SW480 (cell line): ENCODE results near the gene HARS2.
A peak's percentile ranks its signal among the peaks of the same experiment; 100 is the strongest.
"Not testable (repeated sequence)": the region's sequence is repeated elsewhere in the genome, so short reads cannot be mapped to it uniquely, and the experiment has no call there.

Source experiments
- DNase-seq: peaks from one replicate; pipeline ENCODE4 v3.0.0-alpha.2; 2016; ENCODE audit warnings: low spot score

Gene HARS2

GRCh38 chr5:140700177-140701144 lies 9.2 kb downstream of the HARS2 start, which contains the start of gene ZMAT2:
Gene ZMAT2, plus strand, starts transcription at chr5:140700447. Its CDS starts 14 bp downstream, at chr5:140700461.
- DNase-seq: peak; percentile 99

GRCh38 chr5:140707812-140708211 lies 16.6 kb downstream of the HARS2 start:
- no peak for DNase-seq

- not testable (repeated sequence) for DNase-seq
These were observed 17.5 kb downstream of the HARS2 start for GRCh38 chr5:140708787-140709186.

- DNase-seq: peak; percentile 100
These were observed 19.8 kb downstream of the HARS2 start for GRCh38 chr5:140710899-140711552.

- DNase-seq: no peak
These were observed 20.5 kb downstream of the HARS2 start for GRCh38 chr5:140711794-140712193.

GRCh38 chr5:140713562-140714094 lies 22.4 kb downstream of the HARS2 start:
- no peak for DNase-seq

GRCh38 chr5:140716238-140716637 lies 25.0 kb downstream of the HARS2 start:
- not testable (repeated sequence) for DNase-seq

- no peak for DNase-seq
These were observed 27.0 kb downstream of the HARS2 start for GRCh38 chr5:140718266-140718592.

- not testable (repeated sequence) for DNase-seq
These were observed 29.5 kb downstream of the HARS2 start for GRCh38 chr5:140720738-140721137.

GRCh38 chr5:140721395-140721794 lies 30.1 kb downstream of the HARS2 start:
- not testable (repeated sequence) for DNase-seq

GRCh38 chr5:140725799-140726471 lies 34.7 kb downstream of the HARS2 start:
- DNase-seq: peak; percentile 70

- no peak for DNase-seq
These were observed 41.8 kb downstream of the HARS2 start for GRCh38 chr5:140733098-140733497.

GRCh38 chr5:140734354-140734753 lies 43.1 kb downstream of the HARS2 start:
- DNase-seq: peak; percentile 40

GRCh38 chr5:140737486-140737885 lies 46.2 kb downstream of the HARS2 start:
- DNase-seq: no peak

- no peak for DNase-seq
These were observed 50.7 kb downstream of the HARS2 start for GRCh38 chr5:140741967-140742366.
